ENCODE measurements around the gene C19orf38. TPM values are rescaled to one million over a fixed set of nuclear protein-coding genes. Genes with fewer than 3 reads are reported as not detected.

Gene C19orf38
- not detected in 2 replicates for total RNA-seq (2014; rRNA removed; shearing (Covaris generic))

DNA sequence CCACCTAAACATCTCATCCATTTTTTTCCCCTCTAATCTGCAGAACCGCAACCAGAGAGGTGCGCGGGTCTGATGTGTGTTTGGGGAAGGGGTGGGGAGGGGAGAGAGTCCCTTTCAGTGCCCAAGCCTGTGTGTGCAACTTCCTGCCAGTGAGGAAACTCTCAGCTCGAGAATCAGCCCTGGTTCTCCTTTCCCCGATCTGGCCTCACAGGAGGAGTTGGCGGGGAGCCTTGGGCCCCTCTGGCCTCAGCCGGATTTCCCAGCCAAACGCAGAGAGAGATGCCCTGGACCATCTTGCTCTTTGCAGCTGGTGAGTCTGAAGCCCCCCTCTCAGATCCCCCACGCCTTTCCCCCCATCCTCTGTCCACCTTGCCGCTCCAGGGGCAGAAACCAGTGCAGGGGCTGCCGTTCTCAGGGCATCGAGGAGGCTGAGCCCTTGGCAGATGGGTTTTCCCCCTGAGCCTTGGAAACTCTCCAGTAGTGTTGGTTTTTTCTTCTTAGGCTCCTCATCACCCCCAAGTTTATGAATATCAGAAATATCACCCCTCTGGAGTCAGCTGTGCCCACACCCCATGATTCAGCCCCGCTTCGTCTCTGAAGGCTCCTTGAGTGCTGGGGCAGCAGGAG, at the start of gene C19orf38:
Gene C19orf38, plus strand, starts transcription at position 186 of the 627 bp plus-strand sequence. Its CDS starts 94 bp downstream, at position 280.
- H3K4me3 ChIP-seq: no peak within 1 kb of the TSS
- H3K4me1 ChIP-seq: no peaks in the 10 kb centered on the region
- no peaks in the 10 kb centered on the region for H3K36me3 ChIP-seq
- DNase-seq: no peak
- H3K9me3 ChIP-seq (replicated peaks): peaks cover 6% of the 10 kb centered on the region; the same call in 1 of the 2 replicates
- H3K27ac ChIP-seq: no peak within 1 kb of the TSS
- no peaks in the 10 kb centered on the region for H3K27me3 ChIP-seq

DNA sequence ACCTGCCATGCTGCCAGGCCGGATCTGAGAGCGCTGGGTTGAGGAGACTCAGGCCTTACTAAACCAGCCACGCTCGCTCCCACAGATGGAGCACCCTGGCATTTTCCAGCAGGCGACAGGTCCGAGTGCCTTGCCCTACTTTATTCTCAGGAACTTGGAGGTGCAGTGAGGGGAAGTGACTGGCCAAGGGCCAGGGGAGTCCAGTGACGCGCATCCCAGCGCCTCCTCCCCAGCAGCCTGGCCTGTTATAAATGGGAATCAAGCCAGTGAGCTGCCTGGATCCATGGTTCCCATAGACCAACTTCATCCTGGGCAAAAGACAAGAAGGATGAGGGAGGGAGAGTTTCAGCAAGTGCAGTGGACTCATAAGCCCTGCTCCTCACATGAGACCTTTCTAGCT, 47.7 kb upstream of the C19orf38 start:
- Histone ChIP-seq H3K4me1 (no peaks in the 10 kb centered on the region), H3K36me3 (peaks cover 7% of the 10 kb centered on the region), H3K27ac (no peak overlapping the region)

DNA sequence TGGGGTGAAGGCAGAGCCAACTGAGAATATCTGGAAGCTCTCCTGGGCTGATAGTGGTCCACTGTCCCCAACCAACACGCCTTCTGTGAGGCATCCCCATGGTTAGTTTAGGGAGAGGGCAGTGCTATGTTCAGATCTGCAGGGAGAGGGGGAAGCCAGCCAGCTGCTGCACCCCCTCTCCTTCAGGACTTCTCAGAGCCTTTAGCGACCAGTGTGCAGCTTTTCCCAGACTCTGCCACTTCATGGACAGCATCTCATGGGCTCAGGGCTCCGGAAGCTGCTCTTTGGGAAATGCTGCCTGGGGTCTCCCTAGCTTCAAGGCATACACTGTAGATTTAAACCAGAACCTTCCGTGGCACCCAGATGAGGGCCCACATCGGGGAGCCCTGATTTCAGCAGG, 45.7 kb upstream of the C19orf38 start:
- Histone ChIP-seq H3K36me3 (peaks cover 4% of the 10 kb centered on the region; the same call in 1 of the 2 replicates), H3K27ac (no peak overlapping the region), H3K4me1 (no peaks in the 10 kb centered on the region), H3K9me3 (replicated peaks) (no peaks in the 10 kb centered on the region), H3K4me3 (no peak overlapping the region), H3K27me3 (no peaks in the 10 kb centered on the region)
- DNase-seq: no peak

More for the DNA sequence above, 47.7 kb upstream of the C19orf38 start:
- no peak overlapping the region for H3K4me3 ChIP-seq
- H3K27me3 ChIP-seq: no peaks in the 10 kb centered on the region
- DNase-seq: no peak
- H3K9me3 ChIP-seq (replicated peaks): no peaks in the 10 kb centered on the region

DNA sequence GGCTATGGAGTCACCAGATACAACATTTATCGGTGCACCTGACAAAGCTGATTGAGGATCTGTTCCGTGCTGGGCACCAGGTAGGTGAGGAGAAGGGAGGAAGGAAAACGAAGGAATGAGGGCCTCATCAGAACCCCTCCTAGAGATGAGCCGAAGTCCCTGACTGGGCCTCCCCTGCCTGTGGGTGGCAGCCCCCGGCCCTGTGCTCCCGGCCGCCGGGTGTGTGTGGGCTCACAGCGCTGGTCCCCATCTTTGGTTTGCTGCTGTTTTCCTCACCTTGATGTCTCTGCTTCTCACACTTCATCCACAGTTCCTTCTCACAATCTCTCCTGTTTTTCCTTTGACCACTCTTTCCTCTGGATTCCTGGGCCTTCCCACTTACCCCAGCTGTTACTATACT, 45.0 kb upstream of the C19orf38 start:
- H3K4me1 ChIP-seq: no peaks in the 10 kb centered on the region
- H3K36me3 ChIP-seq: peaks cover 4% of the 10 kb centered on the region; the same call in 1 of the 2 replicates
- H3K9me3 ChIP-seq (replicated peaks): no peaks in the 10 kb centered on the region
- no peak overlapping the region for H3K27ac ChIP-seq
- DNase-seq: no peak
- H3K27me3 ChIP-seq: no peaks in the 10 kb centered on the region
- H3K4me3 ChIP-seq: no peak overlapping the region

- H3K27ac ChIP-seq: no peak overlapping the region
- no peaks in the 10 kb centered on the region for H3K9me3 ChIP-seq (replicated peaks)
- H3K27me3 ChIP-seq: no peaks in the 10 kb centered on the region
- no peak for DNase-seq
- no peak overlapping the region for H3K4me3 ChIP-seq
- no peaks in the 10 kb centered on the region for H3K4me1 ChIP-seq
- H3K36me3 ChIP-seq: peaks cover 7% of the 10 kb centered on the region
Measured at GRCh38 chr19:10805065-10805757, 43.0 kb upstream of the C19orf38 start.

DNA sequence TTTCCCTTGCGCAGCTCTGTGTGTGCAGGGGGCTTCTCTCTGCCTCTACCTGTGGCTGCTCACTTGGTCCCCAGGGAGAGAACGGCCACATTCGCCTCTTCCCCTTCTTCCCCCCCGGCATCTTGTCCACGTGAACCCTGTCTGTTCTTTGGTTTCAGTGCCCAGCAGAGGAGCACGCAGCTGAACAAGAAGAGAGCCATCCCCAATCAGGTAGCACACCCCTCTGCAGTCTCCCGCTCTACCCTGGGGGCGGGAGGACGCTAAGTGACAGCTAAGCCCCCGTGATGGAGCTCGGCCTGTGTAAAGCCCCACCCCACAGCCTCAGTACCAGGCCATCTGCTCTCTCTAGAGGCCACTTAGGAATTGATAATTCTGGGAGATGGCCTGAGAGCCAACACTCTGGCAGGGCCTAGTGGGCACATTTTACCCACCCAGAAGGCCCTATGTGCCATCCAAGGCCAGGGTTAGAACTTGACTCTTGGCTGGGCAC, 42.4 kb upstream of the C19orf38 start:
- no peaks in the 10 kb centered on the region for H3K4me1 ChIP-seq
- H3K4me3 ChIP-seq: no peak overlapping the region
- H3K9me3 ChIP-seq (replicated peaks): no peaks in the 10 kb centered on the region
- H3K36me3 ChIP-seq: peaks cover 7% of the 10 kb centered on the region
- H3K27me3 ChIP-seq: no peaks in the 10 kb centered on the region
- DNase-seq: no peak
- H3K27ac ChIP-seq: no peak overlapping the region

DNA sequence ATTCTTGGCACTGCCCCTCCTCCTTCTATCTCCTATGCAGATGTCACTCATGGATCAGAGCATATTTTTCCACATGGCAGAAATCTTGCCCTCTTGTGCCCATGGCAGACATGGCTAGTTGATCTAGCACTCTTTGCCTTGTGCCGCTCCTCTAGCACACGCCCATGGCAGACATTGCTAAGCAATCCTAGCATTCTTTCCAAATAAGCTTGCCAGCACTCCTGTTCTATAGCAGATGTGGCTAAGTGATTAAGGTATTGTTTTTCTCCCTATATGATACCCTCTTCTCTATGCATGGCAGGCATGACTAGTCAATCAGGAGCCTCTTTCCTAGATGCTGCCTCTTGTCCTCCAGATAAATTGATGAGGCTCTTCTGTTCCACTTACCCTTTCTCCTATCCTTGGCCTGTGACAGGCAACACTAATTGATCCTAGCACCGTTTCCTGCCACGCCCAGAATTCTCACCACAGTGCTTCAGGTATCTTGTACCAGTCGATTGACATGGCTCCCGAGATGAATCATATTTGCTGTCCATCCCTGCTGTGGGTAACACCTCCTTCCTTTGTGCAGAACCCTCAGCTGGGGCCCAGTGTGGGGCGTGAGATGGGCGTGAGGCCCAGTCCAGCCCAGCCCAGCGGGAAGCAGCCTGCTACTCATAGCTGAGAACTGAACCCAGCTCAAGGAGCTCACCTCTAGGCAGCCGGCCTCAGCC, 39.1 kb upstream of the C19orf38 start:
- Histone ChIP-seq H3K9me3 (replicated peaks) (no peaks in the 10 kb centered on the region), H3K4me3 (no peak overlapping the region), H3K27ac (no peak overlapping the region), H3K4me1 (no peaks in the 10 kb centered on the region), H3K27me3 (no peaks in the 10 kb centered on the region), H3K36me3 (peaks cover 7% of the 10 kb centered on the region)
- DNase-seq: no peak

- Histone ChIP-seq H3K36me3 (peaks cover 4% of the 10 kb centered on the region), H3K27me3 (no peaks in the 10 kb centered on the region)
- DNase-seq: no peak
Measured at GRCh38 chr19:10809651-10810285, 38.4 kb upstream of the C19orf38 start.

DNA sequence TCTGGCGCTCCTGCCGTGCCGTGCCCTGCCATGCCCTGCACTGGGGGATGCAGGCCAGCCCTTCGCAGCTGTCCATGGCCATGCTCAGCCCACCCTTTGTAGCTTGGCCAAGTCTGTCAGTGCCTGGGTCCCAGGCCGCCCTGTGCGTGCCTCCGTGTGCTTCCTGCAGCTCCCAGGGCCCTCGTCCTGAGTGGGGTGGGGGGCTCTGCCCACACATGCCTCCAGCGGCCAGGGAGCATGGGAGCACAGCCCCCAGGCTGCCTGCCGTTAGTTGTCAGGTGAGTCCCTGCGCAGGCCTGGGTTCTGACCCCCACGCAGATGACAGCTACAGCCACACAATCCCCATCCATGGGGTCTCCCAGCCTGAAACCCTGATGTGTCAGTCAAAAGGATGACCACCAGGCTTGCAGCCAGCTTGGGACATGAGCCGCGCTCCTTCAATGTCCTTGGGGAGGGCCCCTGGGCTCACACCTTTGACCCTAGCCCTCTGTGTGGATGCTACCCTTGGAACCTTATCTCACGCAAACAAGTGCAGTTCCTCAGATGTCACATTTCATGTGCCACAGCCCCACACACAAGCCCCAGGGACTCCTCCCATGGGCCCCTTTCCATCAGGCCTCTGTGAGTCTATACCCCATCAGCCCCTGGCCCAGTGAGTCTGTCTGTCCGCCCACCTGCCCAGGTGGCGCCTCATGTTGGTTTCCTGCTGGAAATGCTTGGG, 36.7 kb upstream of the C19orf38 start:
- no peak for DNase-seq
- Histone ChIP-seq H3K9me3 (replicated peaks) (no peaks in the 10 kb centered on the region), H3K27ac (no peak overlapping the region), H3K4me1 (no peaks in the 10 kb centered on the region), H3K27me3 (no peaks in the 10 kb centered on the region), H3K4me3 (no peak overlapping the region), H3K36me3 (peaks cover 4% of the 10 kb centered on the region)

More at GRCh38 chr19:10809651-10810285, 38.4 kb upstream of the C19orf38 start:
- Histone ChIP-seq H3K9me3 (replicated peaks) (no peaks in the 10 kb centered on the region), H3K4me1 (no peaks in the 10 kb centered on the region), H3K4me3 (no peak overlapping the region), H3K27ac (no peak overlapping the region)

DNA sequence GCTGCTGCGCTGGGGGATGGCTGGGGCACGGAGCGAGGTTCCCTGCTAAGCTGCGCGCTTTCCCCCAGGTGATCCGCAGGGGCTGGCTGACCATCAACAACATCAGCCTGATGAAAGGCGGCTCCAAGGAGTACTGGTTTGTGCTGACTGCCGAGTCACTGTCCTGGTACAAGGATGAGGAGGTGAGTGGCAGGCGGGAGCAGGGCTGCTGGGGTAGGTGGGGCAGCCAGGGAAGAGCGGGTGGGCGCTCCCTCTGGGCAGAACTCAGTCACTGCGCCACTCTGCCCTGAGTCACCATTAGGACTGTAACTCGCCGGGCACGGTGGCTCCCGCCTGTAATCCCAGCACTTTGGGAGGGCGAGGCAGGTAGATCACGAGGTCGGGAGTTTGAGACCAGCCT, 36.0 kb upstream of the C19orf38 start:
- Histone ChIP-seq H3K9me3 (replicated peaks) (no peaks in the 10 kb centered on the region), H3K27me3 (no peaks in the 10 kb centered on the region), H3K27ac (no peak overlapping the region), H3K36me3 (peaks cover 4% of the 10 kb centered on the region), H3K4me1 (no peaks in the 10 kb centered on the region), H3K4me3 (no peak overlapping the region)
- no peak for DNase-seq

- H3K27ac ChIP-seq: no peak overlapping the region
Measured at GRCh38 chr19:10812902-10813404, 35.3 kb upstream of the C19orf38 start.

GRCh38 chr19:10815007-10815536, 33.1 kb upstream of the C19orf38 start:
- H3K27me3 ChIP-seq: no peaks in the 10 kb centered on the region
- no peaks in the 10 kb centered on the region for H3K4me1 ChIP-seq
- no peaks in the 10 kb centered on the region for H3K9me3 ChIP-seq (replicated peaks)
- H3K4me3 ChIP-seq: no peak overlapping the region
- peaks cover 6% of the 10 kb centered on the region; the same call in 1 of the 2 replicates for H3K36me3 ChIP-seq
- DNase-seq: no peak
- no peak overlapping the region for H3K27ac ChIP-seq

More at GRCh38 chr19:10812902-10813404, 35.3 kb upstream of the C19orf38 start:
- Histone ChIP-seq H3K9me3 (replicated peaks) (no peaks in the 10 kb centered on the region), H3K36me3 (peaks cover 4% of the 10 kb centered on the region), H3K4me1 (no peaks in the 10 kb centered on the region), H3K27me3 (no peaks in the 10 kb centered on the region), H3K4me3 (no peak overlapping the region)
- DNase-seq: no peak

GRCh38 chr19:10815969-10816644, 32.1 kb upstream of the C19orf38 start:
- Histone ChIP-seq H3K27ac (no peak overlapping the region), H3K4me3 (no peak overlapping the region), H3K27me3 (no peaks in the 10 kb centered on the region), H3K36me3 (peaks cover 7% of the 10 kb centered on the region; the same call in 1 of the 2 replicates), H3K4me1 (no peaks in the 10 kb centered on the region), H3K9me3 (replicated peaks) (no peaks in the 10 kb centered on the region)
- no peak for DNase-seq

All from SJCRH30 (cell line).